HG02943 (cell line): Measurements from ENCODE around the gene TTC19.
"Not testable (repeated sequence)": the region's sequence is repeated elsewhere in the genome, so short reads cannot be mapped to it uniquely, and the experiment has no call there.

Source experiments
- ATAC-seq: cut with Tn5 transposase; IDR thresholded peaks from one replicate; pipeline ENCODE4 v1.9.1; 2021; ENCODE audit warnings: mild to moderate bottlenecking, low read depth, moderate library complexity; ENCODE audit not compliant: unreplicated experiment

The TTC19 gene

GRCh38 chr17:16025202-16025601 lies 25.6 kb downstream of the TTC19 start:
- no peak for ATAC-seq

- ATAC-seq: no peak
These were observed 27.3 kb downstream of the TTC19 start for GRCh38 chr17:16026895-16027294.

GRCh38 chr17:16027708-16028584 lies 28.3 kb downstream of the TTC19 start:
- no peak for ATAC-seq

GRCh38 chr17:16033729-16034349 lies 34.2 kb downstream of the TTC19 start:
- ATAC-seq: no peak

DNA sequence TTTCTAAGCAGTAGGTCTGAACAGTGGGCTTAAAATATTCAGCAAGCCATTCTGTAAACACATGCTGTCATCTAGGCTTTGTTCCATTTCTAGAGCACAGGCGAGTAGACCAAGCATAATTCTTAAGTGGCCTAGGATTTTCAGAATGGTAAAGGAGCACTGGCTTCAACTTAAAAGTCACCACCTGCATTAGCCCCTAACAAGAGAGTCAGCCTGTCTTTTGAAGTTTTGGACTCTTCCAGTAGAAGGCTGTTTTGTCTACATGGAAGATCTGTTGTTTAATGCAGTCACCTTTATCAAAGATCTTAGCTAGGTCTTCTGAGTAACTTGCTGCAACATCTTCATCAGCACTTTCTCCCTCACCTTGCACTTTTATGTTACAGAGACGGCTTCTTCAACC lies 36.6 kb downstream of the TTC19 start:
- ATAC-seq: no peak

- no peak for ATAC-seq
These were observed 38.0 kb downstream of the TTC19 start for GRCh38 chr17:16037636-16038035.

- no peak for ATAC-seq
These were observed 41.2 kb downstream of the TTC19 start for GRCh38 chr17:16040710-16041251.

DNA sequence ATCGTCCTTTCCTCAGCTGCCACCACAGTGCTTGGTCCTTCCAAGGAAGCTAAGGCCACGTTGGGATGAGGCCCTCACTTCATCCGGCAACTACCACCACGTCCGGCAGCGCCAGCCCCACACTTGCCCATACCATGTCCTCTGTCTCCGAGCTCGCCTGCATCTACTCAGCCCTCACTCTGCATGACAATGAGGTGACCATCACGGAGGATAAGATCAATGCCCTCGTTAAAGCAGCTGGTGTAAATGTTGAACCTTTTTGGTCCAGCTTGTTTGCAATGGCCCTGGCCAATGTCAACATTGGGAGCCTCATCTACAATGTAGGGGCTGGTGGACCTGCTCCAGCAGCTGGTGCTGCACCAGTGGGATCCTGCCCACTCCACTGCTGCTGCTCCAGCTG lies 44.9 kb downstream of the TTC19 start:
- ATAC-seq: no peak

- ATAC-seq: no peak
These were observed 47.3 kb downstream of the TTC19 start for GRCh38 chr17:16046966-16047365.

DNA sequence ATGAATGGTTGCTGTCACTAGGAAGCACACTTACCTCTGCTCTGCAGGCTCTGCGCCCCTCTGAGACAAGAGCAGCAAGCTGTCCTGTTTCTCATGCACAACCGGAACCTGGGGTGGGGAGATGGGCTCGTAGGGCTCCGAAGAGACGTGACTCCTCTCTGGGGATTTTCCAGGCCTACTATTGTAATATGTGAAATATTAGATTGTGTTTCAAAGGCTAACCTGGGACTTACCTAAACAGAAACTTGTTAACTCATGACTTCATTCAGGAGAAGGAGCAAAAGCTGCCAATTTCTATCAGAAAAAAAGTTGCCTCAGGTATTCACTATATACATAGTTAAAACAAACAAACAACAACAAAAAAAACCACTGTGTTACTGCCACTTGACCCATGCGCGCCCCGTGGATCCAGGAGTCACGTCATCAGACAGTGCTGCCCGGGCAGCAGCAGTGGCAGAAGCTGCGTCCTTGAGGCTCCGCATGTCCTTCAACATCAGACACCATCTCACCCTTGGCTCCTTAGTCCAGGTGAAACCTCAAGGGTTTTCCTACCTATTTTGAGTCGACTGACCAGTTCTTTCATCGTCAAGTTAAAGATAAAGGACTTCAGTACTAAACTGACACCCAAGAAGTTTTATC lies 49.3 kb downstream of the TTC19 start:
- ATAC-seq: no peak

DNA sequence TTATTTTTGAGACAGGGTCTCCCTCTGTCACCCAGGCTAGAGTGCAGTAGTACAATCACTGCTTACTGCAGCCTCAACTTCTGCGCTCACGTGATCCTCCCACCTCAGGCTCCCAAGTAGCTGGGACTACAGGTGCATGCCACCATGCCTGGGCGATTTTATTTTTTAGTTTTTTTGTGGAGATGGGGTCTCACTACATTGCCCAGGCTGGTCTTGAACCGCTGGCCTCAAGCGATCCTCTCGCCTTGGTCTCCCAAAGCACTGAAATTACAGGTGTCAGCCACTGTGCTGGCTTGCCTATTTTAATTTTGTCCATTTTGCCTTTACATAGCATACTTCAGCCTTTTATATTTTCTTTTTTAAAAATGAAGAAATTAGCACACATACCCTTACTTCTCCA lies 51.2 kb downstream of the TTC19 start:
- ATAC-seq: no peak

- no peak for ATAC-seq
These were observed 52.9 kb downstream of the TTC19 start for GRCh38 chr17:16052486-16052885.

- not testable (repeated sequence) for ATAC-seq
These were observed 55.5 kb downstream of the TTC19 start for GRCh38 chr17:16055139-16055538.

GRCh38 chr17:16061631-16062030 lies 62.0 kb downstream of the TTC19 start:
- no peak for ATAC-seq

- no peak for ATAC-seq
These were observed 66.5 kb downstream of the TTC19 start for GRCh38 chr17:16066125-16066524.

- ATAC-seq: no peak
These were observed 68.7 kb downstream of the TTC19 start for GRCh38 chr17:16068323-16068722.

DNA sequence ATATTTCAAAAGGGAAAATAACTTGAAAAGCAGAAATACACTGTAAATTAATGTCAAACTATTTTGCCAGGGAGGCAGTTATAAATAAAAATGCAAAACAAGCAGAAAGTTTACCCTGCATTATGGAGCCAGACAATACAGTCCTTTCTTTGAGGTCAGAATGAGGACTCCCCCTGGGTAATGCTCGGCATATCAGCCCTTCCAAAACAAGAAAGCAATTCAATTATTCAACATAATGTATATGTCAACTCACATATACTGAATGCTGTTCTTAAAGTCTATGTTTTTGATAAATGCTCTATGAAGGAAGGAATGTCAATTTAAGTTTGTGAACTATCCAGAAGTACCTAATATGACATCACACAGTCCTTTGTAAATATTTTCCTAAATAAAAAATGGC lies 72.4 kb downstream of the TTC19 start:
- no peak for ATAC-seq

DNA sequence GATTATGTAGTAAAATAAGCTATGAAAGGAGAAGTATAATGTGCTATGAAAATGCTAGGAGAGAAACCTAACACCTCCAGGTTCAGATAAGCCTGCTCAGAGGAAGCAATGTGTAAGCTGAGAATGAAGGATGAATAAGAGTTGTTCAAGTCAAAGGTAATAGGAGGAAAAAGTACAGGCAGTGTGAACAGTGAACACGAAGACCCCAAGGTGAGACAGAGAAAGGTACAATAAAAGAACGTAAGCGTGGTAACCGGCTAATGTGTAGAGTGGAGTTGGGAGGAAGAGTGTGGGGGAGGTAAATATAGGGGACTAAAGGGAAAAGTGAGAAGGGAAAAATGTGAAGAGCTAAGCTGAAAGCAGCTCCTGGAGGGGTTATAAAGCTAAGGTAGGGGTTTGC lies 74.2 kb downstream of the TTC19 start:
- no peak for ATAC-seq

GRCh38 chr17:16074423-16074822 lies 74.8 kb downstream of the TTC19 start:
- no peak for ATAC-seq

- ATAC-seq: no peak
These were observed 76.3 kb downstream of the TTC19 start for GRCh38 chr17:16075949-16076348.
